Spleen (tissue), 11 donors: Measurements from ENCODE around the gene SLC29A1. TPM values are rescaled to one million over a fixed set of nuclear protein-coding genes. Genes with fewer than 3 reads are reported as not detected.

Experiments used
- DNase-seq: peaks from one replicate; pipeline ENCODE4 v3.0.0-alpha.2; 2020
- H3K27ac ChIP-seq, 8 donors: fragments of 200-600 bp; sonication (generic) in 7 of 8; 1 replicate in 4 of 8; 2 replicates in 4 of 8; pipeline versions ENCODE4 v1.5.0 to v1.8.0; 2016 to 2021; ENCODE audit warnings: inconsistent platforms in 4 of 8, mild to moderate bottlenecking in 4 of 8, moderate library complexity in 1 of 8
- H3K27me3 ChIP-seq, 7 donors: fragments of 200-600 bp; sonication (generic) in 6 of 7; replicated peaks in 1 of 7; 1 replicate in 4 of 7; 2 replicates in 3 of 7; pipeline versions ENCODE4 v1.5.0 to v1.8.0; 2016 to 2021; ENCODE audit warnings: inconsistent platforms in 3 of 7, mild to moderate bottlenecking in 1 of 7
- H3K36me3 ChIP-seq, 6 donors: fragments of 200-600 bp; sonication (generic) in 5 of 6; 1 replicate in 4 of 6; 2 replicates in 2 of 6; pipeline versions ENCODE4 v1.5.0 to v1.8.0; 2016 to 2021; ENCODE audit warnings: inconsistent platforms in 2 of 6
- H3K4me1 ChIP-seq, 6 donors: fragments of 200-600 bp; sonication (generic) in 5 of 6; 1 replicate in 3 of 6; 2 replicates in 3 of 6; pipeline versions ENCODE4 v1.5.0 to v1.8.0; 2016 to 2021; ENCODE audit warnings: inconsistent platforms in 3 of 6
- H3K4me3 ChIP-seq, 8 donors: fragments of 200-600 bp; sonication (generic) in 7 of 8; 1 replicate in 4 of 8; 2 replicates in 4 of 8; pipeline versions ENCODE4 v1.5.0 to v1.8.0; 2016 to 2021; ENCODE audit warnings: inconsistent platforms in 4 of 8, mild to moderate bottlenecking in 4 of 8, moderate library complexity in 2 of 8
- H3K9me3 ChIP-seq, 8 donors: fragments of 200-600 bp; sonication (generic) in 7 of 8; 1 replicate in 4 of 8; 2 replicates in 4 of 8; pipeline versions ENCODE4 v1.5.0 to v1.8.0; 2016 to 2021; ENCODE audit warnings: inconsistent platforms in 4 of 8
- POLR2A ChIP-seq, 3 donors: fragments of 450-650 bp; IDR thresholded peaks; one replicate each; pipeline ENCODE4 v1.5.1; 2017; ENCODE audit warnings: antibody characterized with exemption in 3 of 3, mild to moderate bottlenecking in 1 of 3
- POLR2AphosphoS5 ChIP-seq, 3 donors: sonication (generic); formaldehyde crosslinking; IDR thresholded peaks; one replicate each; pipeline ENCODE4 v1.5.1; 2017; ENCODE audit warnings: antibody characterized with exemption in 3 of 3
- WGBS, 5 donors: extraction: QIAGEN DNeasy Blood & Tissue Kit in 3 of 5; methylation state at CpG; one replicate each; pipeline versions ENCODE4 v1.1.5 to v1.1.7; 2013 to 2018; 5-methylcytosine and 5-hydroxymethylcytosine counted together
- intact Hi-C: fragments of 100-400 bp; cut with DNase I; formaldehyde crosslinking; loops from one replicate; pipeline ENCODE4 v1.15.0; 2023; ENCODE audit warnings: low total_unique reads
- polyA plus RNA-seq, 3 donors: library from polyadenylated mRNA; stranded (reverse); fragments of 200-250 nt; gene quantifications; one replicate each; pipeline ENCODE4 v1.2.1, GENCODE V29; 2013
- total RNA-seq, 7 donors: library from RNA; depleted of rRNA in 3 of 7; stranded (reverse); fragments of >200 nt in 3 of 7; fragmentation: NEBNext Ultra II Directional in 4 of 7; extraction: Animal tissue kit (Norgen Biotek cat#: 25700) in 4 of 7; gene quantifications; one replicate each; pipeline versions ENCODE4 v1.1.0 to v1.2.1, GENCODE V29; 2016 to 2021
- TF ChIP-seq, protein P1 (sequence below), 11 experiments: fragments of 200-600 bp in 7 of 11; fragments of 450-650 bp in 4 of 11; sonication (generic) in 4 of 11; IDR thresholded peaks in 8 of 11; conservative IDR thresholded peaks in 3 of 11; 1 replicate in 7 of 11; 2 replicates in 4 of 11; pipeline versions ENCODE4 v1.4.0 to v1.8.0; 2016 to 2021; ENCODE audit warnings: antibody characterized with exemption in 11 of 11, inconsistent platforms in 4 of 11, mild to moderate bottlenecking in 1 of 11
- donor health status: healthy with polysubstance abuse.
- donor health status: DM: no; HTN: no; CAD: no; lungs with moderate emphysema.
- donor health status: DM: no; HTN: no; CAD: no.
- donor health status: Bipolar disorder and iron deficiency.
- donor health status: healthy.
- donor health status: DM: no; HTN: no; CAD: no.
- donor health status: DM: yes; HTN: yes; CAD: no.

Gene SLC29A1
- total and polyA plus RNA-seq, 10 donors, result 8.5 to 49.4 (median 30.4) TPM

DNA sequence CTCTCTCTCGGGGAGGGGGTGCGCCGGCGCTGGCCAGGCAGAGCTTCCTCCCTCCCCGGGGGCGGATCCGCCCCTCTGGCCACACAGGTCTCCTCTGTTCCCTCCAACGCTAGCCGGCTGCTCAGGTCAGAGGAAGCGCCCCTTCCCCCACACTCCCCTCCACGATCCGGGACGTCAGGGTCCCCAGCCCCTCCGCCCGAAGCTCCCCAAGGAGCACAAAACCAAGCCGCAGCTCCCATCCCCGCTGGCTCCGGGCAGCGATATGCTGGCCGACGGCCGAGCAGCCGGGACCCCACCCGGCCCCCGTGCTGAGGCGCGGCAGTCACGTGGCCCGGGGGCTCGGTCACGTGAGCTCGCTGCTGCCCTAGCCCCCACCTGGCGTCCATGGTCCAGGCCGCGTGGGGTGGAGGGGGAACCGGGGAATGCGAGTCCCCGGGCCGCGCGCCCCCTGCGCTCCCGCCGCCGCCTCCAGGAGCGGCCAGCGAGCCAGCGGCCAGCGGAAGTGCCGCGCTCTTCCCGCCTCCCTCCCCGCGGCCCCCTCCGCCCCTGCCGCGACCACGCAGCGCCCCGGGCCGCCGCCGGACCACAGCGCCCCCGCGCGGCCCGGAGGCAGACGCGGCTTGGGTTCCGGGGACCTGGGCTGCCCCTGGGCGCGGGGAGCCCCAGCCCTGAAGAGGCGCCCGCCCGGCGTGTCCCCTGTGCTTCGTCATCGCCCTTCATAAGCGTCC is 33.8 kb downstream of the SLC29A1 start, which contains the start of gene SLC35B2:
SLC35B2 (minus strand) TSS at position 504 of the 728 bp plus-strand sequence; CDS start at position 386, 118 bp downstream.
- peaks cover 34 to 98% (median 87%) of the 10 kb centered on the region in 6 donors for H3K4me1 ChIP-seq
- H3K4me3 ChIP-seq, result peak within 1 kb of the TSS; percentile 78 to 98 (median 88)
- peak; percentile 93 for DNase-seq
- TF ChIP-seq, protein P1, sequence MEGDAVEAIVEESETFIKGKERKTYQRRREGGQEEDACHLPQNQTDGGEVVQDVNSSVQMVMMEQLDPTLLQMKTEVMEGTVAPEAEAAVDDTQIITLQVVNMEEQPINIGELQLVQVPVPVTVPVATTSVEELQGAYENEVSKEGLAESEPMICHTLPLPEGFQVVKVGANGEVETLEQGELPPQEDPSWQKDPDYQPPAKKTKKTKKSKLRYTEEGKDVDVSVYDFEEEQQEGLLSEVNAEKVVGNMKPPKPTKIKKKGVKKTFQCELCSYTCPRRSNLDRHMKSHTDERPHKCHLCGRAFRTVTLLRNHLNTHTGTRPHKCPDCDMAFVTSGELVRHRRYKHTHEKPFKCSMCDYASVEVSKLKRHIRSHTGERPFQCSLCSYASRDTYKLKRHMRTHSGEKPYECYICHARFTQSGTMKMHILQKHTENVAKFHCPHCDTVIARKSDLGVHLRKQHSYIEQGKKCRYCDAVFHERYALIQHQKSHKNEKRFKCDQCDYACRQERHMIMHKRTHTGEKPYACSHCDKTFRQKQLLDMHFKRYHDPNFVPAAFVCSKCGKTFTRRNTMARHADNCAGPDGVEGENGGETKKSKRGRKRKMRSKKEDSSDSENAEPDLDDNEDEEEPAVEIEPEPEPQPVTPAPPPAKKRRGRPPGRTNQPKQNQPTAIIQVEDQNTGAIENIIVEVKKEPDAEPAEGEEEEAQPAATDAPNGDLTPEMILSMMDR (IDR thresholded peaks at IDR 0.05 in 8 of 11, conservative IDR thresholded peaks at IDR 0.05 in 3 of 11), result peak in 9 of 11 experiments; percentile 22 to 94 (median 83)
- TF ChIP-seq POLR2A (IDR thresholded peaks at IDR 0.05) (peak in 1 of 3 donors; percentile 38), POLR2AphosphoS5 (IDR thresholded peaks at IDR 0.05) (peak; percentile 79 to 90 (median 84))
- no peaks in the 10 kb centered on the region for H3K9me3 ChIP-seq
- H3K36me3 ChIP-seq, result peaks cover 7 to 81% (median 69%) of the 10 kb centered on the region in 6 donors
- intact Hi-C loops, result no loop called here
- WGBS, 5 donors, result 0 to 1% (median 1%) methylated on average over 10 to 80 of the region's 80 CpGs
- peak within 1 kb of the TSS; percentile 91 to 98 (median 94) for H3K27ac ChIP-seq
- H3K27me3 ChIP-seq, result no peaks in the 10 kb centered on the region

GRCh38 chr6:44257753-44258324 is 34.4 kb downstream of the SLC29A1 start:
- no peaks in the 10 kb centered on the region for H3K27me3 ChIP-seq
- H3K4me3 ChIP-seq, result peak overlapping the region; percentile 78 to 98 (median 88)
- 28 to 37% (median 36%) methylated on average over 15 of the region's 15 CpGs for WGBS, 5 donors
- peak in 1 of 3 donors; percentile 36 for TF ChIP-seq POLR2AphosphoS5 (IDR thresholded peaks at IDR 0.05)
- no peak for TF ChIP-seq POLR2A (IDR thresholded peaks at IDR 0.05)
- TF ChIP-seq, protein P1 (IDR thresholded peaks at IDR 0.05 in 8 of 11, conservative IDR thresholded peaks at IDR 0.05 in 3 of 11), result peak in 7 of 11 experiments; percentile 0 to 52 (median 7)
- intact Hi-C loops, result no loop called here
- H3K27ac ChIP-seq, result peak overlapping the region; percentile 91 to 98 (median 94)
- H3K9me3 ChIP-seq, result no peaks in the 10 kb centered on the region
- H3K36me3 ChIP-seq, result peaks cover 7 to 81% (median 63%) of the 10 kb centered on the region in 6 donors
- peaks cover 41 to 98% (median 90%) of the 10 kb centered on the region in 6 donors for H3K4me1 ChIP-seq
- no peak for DNase-seq

GRCh38 chr6:44258325-44258863 is 35.0 kb downstream of the SLC29A1 start:
- intact Hi-C loops, result no loop called here
- peak; percentile 76 for DNase-seq
- Histone ChIP-seq H3K4me1 (peaks cover 41 to 98% (median 92%) of the 10 kb centered on the region in 6 donors), H3K9me3 (no peaks in the 10 kb centered on the region), H3K27me3 (no peaks in the 10 kb centered on the region), H3K36me3 (peaks cover 7 to 75% (median 58%) of the 10 kb centered on the region in 6 donors), H3K4me3 (peak overlapping the region in 2 of 8 donors; percentile 92 to 98), H3K27ac (peak overlapping the region in 7 of 8 donors; percentile 91 to 98 (median 95))
- 59 to 74% (median 67%) methylated on average over 9 of the region's 9 CpGs for WGBS, 5 donors
- TF ChIP-seq POLR2A (IDR thresholded peaks at IDR 0.05), result no peak
- TF ChIP-seq, protein P1 (IDR thresholded peaks at IDR 0.05 in 8 of 11, conservative IDR thresholded peaks at IDR 0.05 in 3 of 11), result no peak
- TF ChIP-seq POLR2AphosphoS5 (IDR thresholded peaks at IDR 0.05), result no peak
